HCT116 (cell line): ENCODE measurements around the gene GRID2. TPM values are rescaled to one million over a fixed set of nuclear protein-coding genes. Genes with fewer than 3 reads are reported as not detected.

Experiments used
- ATAC-seq: fragments of 200-7000 bp; cut with Tn5 transposase; 2 replicates; pipeline ENCODE4 v1.9.1; 2020; ENCODE audit warnings: mild to moderate bottlenecking, moderate library complexity
- BruUV-seq: library from RNA; stranded (reverse); fragments of 400-500 nt; replicated peaks from 2 replicates; lab custom pipeline; 2021; lab: Mats Ljungman, UMichigan
- CTCF ChIA-PET: fragments of 300-600 bp; sonication (Branson Sonifier 250); formaldehyde crosslinking; loops from one replicate; lab custom pipeline; 2021; ENCODE audit warnings: antibody characterized with exemption; lab: Charles Lee
- POLR2A ChIA-PET: fragments of 300-600, 350-600 bp; sonication (Branson Sonifier 250); formaldehyde crosslinking; loops from one replicate; lab custom pipeline; 2021; ENCODE audit warnings: antibody characterized with exemption; lab: Charles Lee
- RAD21 ChIA-PET, 2 experiments: fragments of 300-600 bp; sonication (Branson Sonifier 250); formaldehyde crosslinking; loops; one replicate each; lab custom pipeline; 2023; ENCODE audit warnings: low total read pairs in 2 of 2; ENCODE audit not compliant: uncharacterized antibody in 2 of 2, unreplicated experiment in 2 of 2, low non-redundant PET in 1 of 2; lab: Charles Lee
- DNase-seq: peaks from one replicate; pipeline ENCODE4 v3.0.0-alpha.2; 2010; ENCODE audit warnings: low read depth, low spot score
- H2AFZ ChIP-seq: fragments of 200-600 bp; shearing (Covaris generic), sonication (generic); 2 replicates; pipeline ENCODE4 v1.6.1; 2017; ENCODE audit warnings: low read depth, mixed run types, mixed read lengths, antibody characterized with exemption, low read length; ENCODE audit not compliant: poor library complexity, severe bottlenecking
- H3K27ac ChIP-seq: 2 replicates; pipeline ENCODE4 v1.5.1; 2012; ENCODE audit warnings: low read depth, low read length
- H3K27me3 ChIP-seq: fragments of 200-600 bp; sonication (generic); 2 replicates; pipeline ENCODE4 v1.6.1; 2016; ENCODE audit warnings: mixed run types, low read length, mixed read lengths; ENCODE audit not compliant: insufficient read depth
- H3K36me3 ChIP-seq, 2 experiments: fragments of 200-500 bp in 1 of 2; fragments of 200-600 bp in 1 of 2; sonication (Bioruptor generic) in 1 of 2; sonication (generic) in 1 of 2; 2 replicates each; pipeline versions ENCODE4 v1.5.1 to v1.6.1; 2014 to 2016; ENCODE audit warnings: low read length in 2 of 2, inconsistent platforms in 1 of 2, mixed read lengths in 1 of 2, mixed run types in 1 of 2; ENCODE audit not compliant: insufficient read depth in 2 of 2, control insufficient read depth in 1 of 2
- H3K4me1 ChIP-seq, 2 experiments: fragments of 200-600 bp in 1 of 2; sonication (generic) in 1 of 2; 2 replicates each; pipeline versions ENCODE4 v1.5.1 to v1.6.1; 2012 to 2017; ENCODE audit warnings: low read length in 2 of 2, inconsistent platforms in 1 of 2, mild to moderate bottlenecking in 1 of 2, mixed read lengths in 1 of 2, mixed run types in 1 of 2, moderate library complexity in 1 of 2; ENCODE audit not compliant: insufficient read depth in 2 of 2, control insufficient read depth in 1 of 2
- H3K4me2 ChIP-seq: fragments of 200-600 bp; sonication (generic); 2 replicates; pipeline ENCODE4 v1.6.1; 2017; ENCODE audit warnings: mixed run types, low read length, mixed read lengths
- H3K4me3 ChIP-seq, 2 experiments: fragments of 200-600 bp in 1 of 2; sonication (generic) in 1 of 2; replicated peaks in 1 of 2; 2 replicates each; pipeline ENCODE4 v1.5.1; 2011 to 2016; ENCODE audit warnings: low read length in 2 of 2, control low read depth in 1 of 2, low read depth in 1 of 2, mild to moderate bottlenecking in 1 of 2, mixed read lengths in 1 of 2, mixed run types in 1 of 2
- H3K79me2 ChIP-seq: fragments of 200-600 bp; sonication (generic); 2 replicates; pipeline ENCODE4 v1.6.1; 2017; ENCODE audit warnings: mild to moderate bottlenecking, mixed run types, low read length, moderate library complexity, mixed read lengths; ENCODE audit not compliant: insufficient read depth
- H3K9ac ChIP-seq: fragments of 200-600 bp; sonication (generic); 2 replicates; pipeline ENCODE4 v1.6.1; 2016; ENCODE audit warnings: low read length, mixed read lengths
- H3K9me2 ChIP-seq: fragments of 200-600 bp; sonication (generic), shearing (Covaris generic); 2 replicates; pipeline ENCODE4 v1.6.1; 2017; ENCODE audit warnings: mixed run types, mild to moderate bottlenecking, moderate library complexity; ENCODE audit not compliant: insufficient read depth
- H3K9me3 ChIP-seq, 2 experiments: fragments of 200-500 bp in 1 of 2; fragments of 200-600 bp in 1 of 2; sonication (Bioruptor generic) in 1 of 2; sonication (generic) in 1 of 2; 2 replicates each; pipeline ENCODE4 v1.6.1; 2014 to 2017; ENCODE audit warnings: low read length in 2 of 2, mixed read lengths in 2 of 2, inconsistent platforms in 1 of 2, low read depth in 1 of 2, mild to moderate bottlenecking in 1 of 2, mixed run types in 1 of 2, moderate library complexity in 1 of 2; ENCODE audit not compliant: control insufficient read depth in 1 of 2, insufficient read depth in 1 of 2
- H4K20me1 ChIP-seq: fragments of 200-600 bp; sonication (generic), shearing (Covaris generic); 2 replicates; pipeline ENCODE4 v1.6.1; 2017; ENCODE audit warnings: mixed run types, mild to moderate bottlenecking, moderate library complexity; ENCODE audit not compliant: insufficient read depth
- EZH2 ChIP-seq: fragments of 200-600 bp; sonication (generic); IDR thresholded peaks from 2 replicates; pipeline ENCODE4 v1.6.1; 2017; ENCODE audit warnings: antibody characterized with exemption, mixed run types
- EZH2phosphoT487 ChIP-seq: fragments of 200-600 bp; IDR thresholded peaks from 2 replicates; pipeline ENCODE4 v1.6.1; 2018; ENCODE audit warnings: antibody characterized with exemption, borderline replicate concordance
- FOSL1 ChIP-seq: IDR thresholded peaks from 2 replicates; pipeline ENCODE4 v1.6.1; 2012; ENCODE audit warnings: low read depth
- MAX ChIP-seq: IDR thresholded peaks from 2 replicates; pipeline ENCODE4 v1.6.1; 2012
- POLR2A ChIP-seq: IDR thresholded peaks from 2 replicates; pipeline ENCODE4 v1.7.0; 2011; ENCODE audit warnings: borderline replicate concordance; ENCODE audit not compliant: insufficient read depth, insufficient read length; ENCODE audit errors: extremely low read depth
- REST ChIP-seq: IDR thresholded peaks from 2 replicates; pipeline ENCODE4 v1.6.1; 2012; ENCODE audit warnings: low read depth
- TCF7L2 ChIP-seq: IDR thresholded peaks from 2 replicates; pipeline ENCODE4 v1.7.0; 2011; ENCODE audit warnings: borderline replicate concordance, inconsistent platforms; ENCODE audit not compliant: insufficient read depth, insufficient read length; ENCODE audit errors: extremely low read depth
- intact Hi-C: fragments of 100-400 bp; cut with micrococcal nuclease; formaldehyde crosslinking; loops from 2 replicates; pipeline ENCODE4 v1.10.0; 2022
- total RNA-seq: library from RNA; stranded (reverse); gene quantifications from one replicate; pipeline ENCODE4 v1.2.1, GENCODE V29; 2021; ENCODE audit not compliant: unreplicated experiment

Gene GRID2
- total RNA-seq, 1 experiment from 2014 or later = not detected

- Histone ChIP-seq H2AFZ (peak overlapping the region; percentile 88), H3K79me2 (no peaks in the 10 kb centered on the region), H3K9me3 (no peaks in the 10 kb centered on the region), H3K27me3 (no peaks in the 10 kb centered on the region), H3K36me3 (no peaks in the 10 kb centered on the region), H3K27ac (no peak overlapping the region), H4K20me1 (no peaks in the 10 kb centered on the region), H3K4me1 (peaks cover 5 to 25% of the 10 kb centered on the region in 2 experiments; a peak in 3 of 4 replicates), H3K9ac (no peak overlapping the region), H3K4me2 (peak overlapping the region; percentile 84), H3K9me2 (no peaks in the 10 kb centered on the region), H3K4me3 (peak overlapping the region in 1 of 2 experiments; percentile 53; a peak in 2 of 4 replicates)
- DNase-seq = no peak
- POLR2A ChIA-PET = no interaction called here
- no peak for ATAC-seq
- no TSS peak for BruUV-seq
- intact Hi-C loops = no loop called here
- no peak for TF ChIP-seq FOSL1
- TF ChIP-seq POLR2A = no peak
- TF ChIP-seq TCF7L2 = no peak
- CTCF ChIA-PET = no interaction called here
- RAD21 ChIA-PET = interaction anchor here in 1 of 2 experiments (0.6 kb wide), 1 partner anchor 78 kb away, joined by 3 read pairs; no protein-coding TSS in a partner anchor
Measured at GRCh38 chr4:92304606-92305005, 840 bp downstream of the GRID2 start.

- BruUV-seq = no TSS peak
- no peak overlapping the region for H3K9ac ChIP-seq
- no peaks in the 10 kb centered on the region for H3K9me3 ChIP-seq
- intact Hi-C loops = no loop called here
- ChIA-PET POLR2A (no interaction called here), RAD21 (interaction anchor here in 1 of 2 experiments (0.6 kb wide), 1 partner anchor 78 kb away, joined by 3 read pairs; no protein-coding TSS in a partner anchor), CTCF (no interaction called here)
- H3K79me2 ChIP-seq = no peaks in the 10 kb centered on the region
- peak overlapping the region; percentile 37 to 53 for H3K4me3 ChIP-seq
- H4K20me1 ChIP-seq = no peaks in the 10 kb centered on the region
- no peak overlapping the region for H3K27ac ChIP-seq
- H3K9me2 ChIP-seq = no peaks in the 10 kb centered on the region
- TF ChIP-seq MAX (peak; percentile 79), EZH2 (no peak), REST (no peak), EZH2phosphoT487 (no peak)
- peaks cover 5 to 25% of the 10 kb centered on the region in 2 experiments; a peak in 3 of 4 replicates for H3K4me1 ChIP-seq
- ATAC-seq (peak; percentile 89), DNase-seq (peak; percentile 22)
- H2AFZ ChIP-seq = peak overlapping the region; percentile 88
- peak overlapping the region; percentile 84 for H3K4me2 ChIP-seq
- H3K27me3 ChIP-seq = no peaks in the 10 kb centered on the region
- no peaks in the 10 kb centered on the region for H3K36me3 ChIP-seq
Measured at GRCh38 chr4:92305148-92305877, 1.5 kb downstream of the GRID2 start.
